ENCODE measurements around the gene UNC13C.
A peak's percentile ranks its signal among the peaks of the same experiment; 100 is the strongest.
"Not testable (repeated sequence)": the region's sequence is repeated elsewhere in the genome, so short reads cannot be mapped to it uniquely, and the experiment has no call there.

The UNC13C gene

GRCh38 chr15:53978253-53978906 is at the start of gene UNC13C:
Gene UNC13C, plus strand, starts transcription at chr15:53978441. Its CDS starts 34,463 bp downstream, at chr15:54012904.
- no peak for DNase-seq

GRCh38 chr15:53936137-53936536 is 42.1 kb upstream of the UNC13C start:
- DNase-seq = no peak

GRCh38 chr15:53937632-53938031 is 40.6 kb upstream of the UNC13C start:
- not testable (repeated sequence) for DNase-seq

GRCh38 chr15:53950572-53950971 is 27.7 kb upstream of the UNC13C start:
- no peak for DNase-seq

GRCh38 chr15:53955396-53955795 is 22.8 kb upstream of the UNC13C start:
- DNase-seq = no peak

GRCh38 chr15:53962646-53963561 is 15.3 kb upstream of the UNC13C start:
- DNase-seq = peak; percentile 12

GRCh38 chr15:53963801-53964200 is 14.4 kb upstream of the UNC13C start:
- DNase-seq = no peak

GRCh38 chr15:53974121-53974520 is 4.1 kb upstream of the UNC13C start:
- no peak for DNase-seq

GRCh38 chr15:53974813-53975212 is 3.4 kb upstream of the UNC13C start:
- DNase-seq = no peak

- DNase-seq = no peak
Observed at GRCh38 chr15:53976844-53977392, 1.3 kb upstream of the UNC13C start.

GRCh38 chr15:53979051-53979788 is 979 bp downstream of the UNC13C start:
- no peak for DNase-seq

GRCh38 chr15:53980021-53980420 is 1.8 kb downstream of the UNC13C start:
- no peak for DNase-seq

- no peak for DNase-seq
Observed at GRCh38 chr15:53982071-53982680, 3.9 kb downstream of the UNC13C start.

- no peak for DNase-seq
Observed at GRCh38 chr15:53982876-53983275, 4.6 kb downstream of the UNC13C start.

- DNase-seq = no peak
Observed at GRCh38 chr15:53984221-53984620, 6.0 kb downstream of the UNC13C start.

GRCh38 chr15:53985562-53985961 is 7.3 kb downstream of the UNC13C start:
- DNase-seq = no peak

GRCh38 chr15:53987480-53987879 is 9.2 kb downstream of the UNC13C start:
- DNase-seq = no peak

- DNase-seq = no peak
Observed at GRCh38 chr15:54007256-54007655, 29.0 kb downstream of the UNC13C start.

- DNase-seq = no peak
Observed at GRCh38 chr15:54011656-54012055, 33.4 kb downstream of the UNC13C start.

GRCh38 chr15:54014067-54014655 is 35.9 kb downstream of the UNC13C start:
- DNase-seq = no peak

- no peak for DNase-seq
Observed at GRCh38 chr15:54017251-54017650, 39.0 kb downstream of the UNC13C start.

- DNase-seq = no peak
Observed at GRCh38 chr15:54017959-54018358, 39.7 kb downstream of the UNC13C start.

Measured in activated CD4-positive, alpha-beta T cell treated with anti-CD3 and anti-CD28 coated beads, Interleukin-2, amount 50 U/mL, for 16 hours (primary cell).